GM21390 (cell line): Measurements from ENCODE around the gene DTL.

Source experiments
- ATAC-seq: cut with Tn5 transposase; IDR thresholded peaks from one replicate; pipeline ENCODE4 v1.9.1; 2021; ENCODE audit not compliant: unreplicated experiment

The DTL gene

GRCh38 chr1:212121779-212122178, 86.2 kb downstream of the DTL start:
- ATAC-seq = no peak

- ATAC-seq = no peak
These were observed 89.4 kb downstream of the DTL start for GRCh38 chr1:212124690-212125582.

GRCh38 chr1:212125654-212126053, 90.1 kb downstream of the DTL start:
- no peak for ATAC-seq

- no peak for ATAC-seq
These were observed 91.7 kb downstream of the DTL start for GRCh38 chr1:212127221-212127620.

- ATAC-seq = no peak
These were observed 94.2 kb downstream of the DTL start for GRCh38 chr1:212129781-212130180.

GRCh38 chr1:212132025-212132424, 96.5 kb downstream of the DTL start:
- no peak for ATAC-seq

- no peak for ATAC-seq
These were observed 97.8 kb downstream of the DTL start for GRCh38 chr1:212133319-212133718.

GRCh38 chr1:212135166-212135565, 99.6 kb downstream of the DTL start:
- no peak for ATAC-seq

- no peak for ATAC-seq
These were observed 102.3 kb downstream of the DTL start for GRCh38 chr1:212137854-212138253.

GRCh38 chr1:212138457-212138856, 102.9 kb downstream of the DTL start:
- no peak for ATAC-seq

- ATAC-seq = no peak
These were observed 104.1 kb downstream of the DTL start for GRCh38 chr1:212139526-212140135.

GRCh38 chr1:212141404-212141803, 105.9 kb downstream of the DTL start:
- no peak for ATAC-seq

- ATAC-seq = no peak
These were observed 107.5 kb downstream of the DTL start for GRCh38 chr1:212142883-212143530.

- ATAC-seq = no peak
These were observed 112.1 kb downstream of the DTL start for GRCh38 chr1:212147581-212148033.

GRCh38 chr1:212149566-212149965, 114.0 kb downstream of the DTL start:
- ATAC-seq = no peak

GRCh38 chr1:212152308-212152693, 116.8 kb downstream of the DTL start:
- no peak for ATAC-seq

GRCh38 chr1:212152869-212153268, 117.3 kb downstream of the DTL start:
- ATAC-seq = no peak

GRCh38 chr1:212153635-212154034, 118.1 kb downstream of the DTL start:
- ATAC-seq = no peak
